Spleen (tissue), 11 donors: ENCODE results near the gene HIP1. TPM values are rescaled to one million over a fixed set of nuclear protein-coding genes. Genes with fewer than 3 reads are reported as not detected.
"Not testable (repeated sequence)": the region's sequence is repeated elsewhere in the genome, so short reads cannot be mapped to it uniquely, and the experiment has no call there.

Source experiments
- DNase-seq: peaks from one replicate; pipeline ENCODE4 v3.0.0-alpha.2; 2020
- H3K27ac ChIP-seq, 8 donors: fragments of 200-600 bp; sonication (generic) in 7 of 8; 1 replicate in 4 of 8; 2 replicates in 4 of 8; pipeline versions ENCODE4 v1.5.0 to v1.8.0; 2016 to 2021; ENCODE audit warnings: inconsistent platforms in 4 of 8, mild to moderate bottlenecking in 4 of 8, moderate library complexity in 1 of 8
- H3K27me3 ChIP-seq, 7 donors: fragments of 200-600 bp; sonication (generic) in 6 of 7; replicated peaks in 1 of 7; 1 replicate in 4 of 7; 2 replicates in 3 of 7; pipeline versions ENCODE4 v1.5.0 to v1.8.0; 2016 to 2021; ENCODE audit warnings: inconsistent platforms in 3 of 7, mild to moderate bottlenecking in 1 of 7
- H3K36me3 ChIP-seq, 6 donors: fragments of 200-600 bp; sonication (generic) in 5 of 6; 1 replicate in 4 of 6; 2 replicates in 2 of 6; pipeline versions ENCODE4 v1.5.0 to v1.8.0; 2016 to 2021; ENCODE audit warnings: inconsistent platforms in 2 of 6
- H3K4me1 ChIP-seq, 6 donors: fragments of 200-600 bp; sonication (generic) in 5 of 6; 1 replicate in 3 of 6; 2 replicates in 3 of 6; pipeline versions ENCODE4 v1.5.0 to v1.8.0; 2016 to 2021; ENCODE audit warnings: inconsistent platforms in 3 of 6
- H3K4me3 ChIP-seq, 8 donors: fragments of 200-600 bp; sonication (generic) in 7 of 8; 1 replicate in 4 of 8; 2 replicates in 4 of 8; pipeline versions ENCODE4 v1.5.0 to v1.8.0; 2016 to 2021; ENCODE audit warnings: inconsistent platforms in 4 of 8, mild to moderate bottlenecking in 4 of 8, moderate library complexity in 2 of 8
- H3K9me3 ChIP-seq, 8 donors: fragments of 200-600 bp; sonication (generic) in 7 of 8; 1 replicate in 4 of 8; 2 replicates in 4 of 8; pipeline versions ENCODE4 v1.5.0 to v1.8.0; 2016 to 2021; ENCODE audit warnings: inconsistent platforms in 4 of 8
- POLR2A ChIP-seq, 3 donors: fragments of 450-650 bp; IDR thresholded peaks; one replicate each; pipeline ENCODE4 v1.5.1; 2017; ENCODE audit warnings: antibody characterized with exemption in 3 of 3, mild to moderate bottlenecking in 1 of 3
- POLR2AphosphoS5 ChIP-seq, 3 donors: sonication (generic); formaldehyde crosslinking; IDR thresholded peaks; one replicate each; pipeline ENCODE4 v1.5.1; 2017; ENCODE audit warnings: antibody characterized with exemption in 3 of 3
- WGBS, 5 donors: extraction: QIAGEN DNeasy Blood & Tissue Kit in 3 of 5; methylation state at CpG; one replicate each; pipeline versions ENCODE4 v1.1.5 to v1.1.7; 2013 to 2018; 5-methylcytosine and 5-hydroxymethylcytosine counted together
- intact Hi-C: fragments of 100-400 bp; cut with DNase I; formaldehyde crosslinking; loops from one replicate; pipeline ENCODE4 v1.15.0; 2023; ENCODE audit warnings: low total_unique reads
- polyA plus RNA-seq, 3 donors: library from polyadenylated mRNA; stranded (reverse); fragments of 200-250 nt; gene quantifications; one replicate each; pipeline ENCODE4 v1.2.1, GENCODE V29; 2013
- total RNA-seq, 7 donors: library from RNA; depleted of rRNA in 3 of 7; stranded (reverse); fragments of >200 nt in 3 of 7; fragmentation: NEBNext Ultra II Directional in 4 of 7; extraction: Animal tissue kit (Norgen Biotek cat#: 25700) in 4 of 7; gene quantifications; one replicate each; pipeline versions ENCODE4 v1.1.0 to v1.2.1, GENCODE V29; 2016 to 2021
- TF ChIP-seq, protein P1 (sequence below), 11 experiments: fragments of 200-600 bp in 7 of 11; fragments of 450-650 bp in 4 of 11; sonication (generic) in 4 of 11; IDR thresholded peaks in 8 of 11; conservative IDR thresholded peaks in 3 of 11; 1 replicate in 7 of 11; 2 replicates in 4 of 11; pipeline versions ENCODE4 v1.4.0 to v1.8.0; 2016 to 2021; ENCODE audit warnings: antibody characterized with exemption in 11 of 11, inconsistent platforms in 4 of 11, mild to moderate bottlenecking in 1 of 11
- donor health status: healthy with polysubstance abuse.
- donor health status: DM: no; HTN: no; CAD: no; lungs with moderate emphysema.
- donor health status: DM: no; HTN: no; CAD: no.
- donor health status: Bipolar disorder and iron deficiency.
- donor health status: healthy.
- donor health status: DM: no; HTN: no; CAD: no.
- donor health status: DM: yes; HTN: yes; CAD: no.

HIP1 gene
- total and polyA plus RNA-seq, 10 donors: 3.4 to 52.6 (median 35.1) TPM

DNA sequence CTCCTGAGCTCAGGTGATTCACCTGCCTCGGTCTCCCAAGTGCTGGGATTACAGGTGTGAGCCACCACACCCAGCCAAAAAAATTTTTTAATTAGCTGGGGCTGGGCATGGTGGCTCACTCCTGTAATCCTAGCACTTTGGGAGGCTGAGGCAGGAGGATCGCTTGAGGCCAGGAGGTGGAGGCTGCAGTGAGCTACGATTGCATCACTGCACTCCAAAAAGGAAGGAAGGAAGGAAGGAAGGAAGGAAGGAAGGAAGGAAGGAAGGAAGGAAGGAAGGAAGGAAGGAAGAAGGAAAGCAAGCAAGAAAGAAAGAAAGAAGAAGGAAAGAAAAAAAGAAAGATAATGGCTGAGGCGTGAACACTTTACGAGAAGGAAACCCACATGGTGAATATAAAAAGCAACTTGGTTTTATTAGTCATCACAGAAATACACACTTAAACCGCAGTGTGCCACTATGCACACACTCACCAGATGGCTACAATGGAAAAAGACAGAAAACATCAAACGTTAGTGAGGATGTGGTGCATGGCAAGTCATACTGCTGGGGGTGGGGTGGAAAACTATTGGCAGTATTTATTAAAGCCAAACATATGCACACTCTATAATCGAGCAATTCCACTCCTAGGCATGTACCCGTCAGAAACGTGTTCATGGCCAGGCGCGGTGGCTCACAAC lies 37.7 kb upstream of the HIP1 start:
- Histone ChIP-seq H3K9me3 (no peaks in the 10 kb centered on the region), H3K27me3 (no peaks in the 10 kb centered on the region), H3K27ac (no peak overlapping the region), H3K36me3 (no peaks in the 10 kb centered on the region), H3K4me3 (no peak overlapping the region), H3K4me1 (peaks cover 0 to 7% (median 0%) of the 10 kb centered on the region in 6 donors)
- intact Hi-C loops: no loop called here
- WGBS, 5 donors: 49 to 61% (median 59%) methylated on average over 12 of the region's 12 CpGs
- no peak for TF ChIP-seq POLR2A (IDR thresholded peaks at IDR 0.05)
- TF ChIP-seq, protein P1, sequence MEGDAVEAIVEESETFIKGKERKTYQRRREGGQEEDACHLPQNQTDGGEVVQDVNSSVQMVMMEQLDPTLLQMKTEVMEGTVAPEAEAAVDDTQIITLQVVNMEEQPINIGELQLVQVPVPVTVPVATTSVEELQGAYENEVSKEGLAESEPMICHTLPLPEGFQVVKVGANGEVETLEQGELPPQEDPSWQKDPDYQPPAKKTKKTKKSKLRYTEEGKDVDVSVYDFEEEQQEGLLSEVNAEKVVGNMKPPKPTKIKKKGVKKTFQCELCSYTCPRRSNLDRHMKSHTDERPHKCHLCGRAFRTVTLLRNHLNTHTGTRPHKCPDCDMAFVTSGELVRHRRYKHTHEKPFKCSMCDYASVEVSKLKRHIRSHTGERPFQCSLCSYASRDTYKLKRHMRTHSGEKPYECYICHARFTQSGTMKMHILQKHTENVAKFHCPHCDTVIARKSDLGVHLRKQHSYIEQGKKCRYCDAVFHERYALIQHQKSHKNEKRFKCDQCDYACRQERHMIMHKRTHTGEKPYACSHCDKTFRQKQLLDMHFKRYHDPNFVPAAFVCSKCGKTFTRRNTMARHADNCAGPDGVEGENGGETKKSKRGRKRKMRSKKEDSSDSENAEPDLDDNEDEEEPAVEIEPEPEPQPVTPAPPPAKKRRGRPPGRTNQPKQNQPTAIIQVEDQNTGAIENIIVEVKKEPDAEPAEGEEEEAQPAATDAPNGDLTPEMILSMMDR (IDR thresholded peaks at IDR 0.05 in 8 of 11, conservative IDR thresholded peaks at IDR 0.05 in 3 of 11): no peak
- no peak for TF ChIP-seq POLR2AphosphoS5 (IDR thresholded peaks at IDR 0.05)
- no peak for DNase-seq

DNA sequence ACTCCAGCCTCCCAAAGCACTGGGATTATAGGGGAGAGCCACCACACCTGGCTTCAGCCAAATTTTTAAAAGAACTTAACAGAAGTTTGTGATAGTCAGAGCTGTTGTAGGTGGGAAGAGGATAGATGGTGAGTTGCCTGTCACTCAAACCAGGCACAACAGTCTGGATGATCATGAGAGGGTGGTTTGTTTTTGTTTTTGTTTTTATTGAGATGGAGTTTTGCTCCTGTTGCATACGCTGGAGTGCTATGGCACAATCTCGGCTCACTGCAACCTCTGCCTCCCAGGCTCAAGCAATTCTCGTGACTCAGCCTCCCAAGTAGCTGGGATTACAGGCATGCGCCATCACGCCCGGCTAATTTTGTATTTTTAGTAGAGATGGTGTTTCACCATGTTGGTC lies 35.2 kb upstream of the HIP1 start:
- intact Hi-C loops, H3K36me3 ChIP-seq, H3K27me3 ChIP-seq, H3K27ac ChIP-seq, DNase-seq, H3K4me3 ChIP-seq, H3K4me1 ChIP-seq, H3K9me3 ChIP-seq: not testable (repeated sequence)
- 85 to 98% (median 92%) methylated on average over 6 of the region's 6 CpGs for WGBS, 5 donors

DNA sequence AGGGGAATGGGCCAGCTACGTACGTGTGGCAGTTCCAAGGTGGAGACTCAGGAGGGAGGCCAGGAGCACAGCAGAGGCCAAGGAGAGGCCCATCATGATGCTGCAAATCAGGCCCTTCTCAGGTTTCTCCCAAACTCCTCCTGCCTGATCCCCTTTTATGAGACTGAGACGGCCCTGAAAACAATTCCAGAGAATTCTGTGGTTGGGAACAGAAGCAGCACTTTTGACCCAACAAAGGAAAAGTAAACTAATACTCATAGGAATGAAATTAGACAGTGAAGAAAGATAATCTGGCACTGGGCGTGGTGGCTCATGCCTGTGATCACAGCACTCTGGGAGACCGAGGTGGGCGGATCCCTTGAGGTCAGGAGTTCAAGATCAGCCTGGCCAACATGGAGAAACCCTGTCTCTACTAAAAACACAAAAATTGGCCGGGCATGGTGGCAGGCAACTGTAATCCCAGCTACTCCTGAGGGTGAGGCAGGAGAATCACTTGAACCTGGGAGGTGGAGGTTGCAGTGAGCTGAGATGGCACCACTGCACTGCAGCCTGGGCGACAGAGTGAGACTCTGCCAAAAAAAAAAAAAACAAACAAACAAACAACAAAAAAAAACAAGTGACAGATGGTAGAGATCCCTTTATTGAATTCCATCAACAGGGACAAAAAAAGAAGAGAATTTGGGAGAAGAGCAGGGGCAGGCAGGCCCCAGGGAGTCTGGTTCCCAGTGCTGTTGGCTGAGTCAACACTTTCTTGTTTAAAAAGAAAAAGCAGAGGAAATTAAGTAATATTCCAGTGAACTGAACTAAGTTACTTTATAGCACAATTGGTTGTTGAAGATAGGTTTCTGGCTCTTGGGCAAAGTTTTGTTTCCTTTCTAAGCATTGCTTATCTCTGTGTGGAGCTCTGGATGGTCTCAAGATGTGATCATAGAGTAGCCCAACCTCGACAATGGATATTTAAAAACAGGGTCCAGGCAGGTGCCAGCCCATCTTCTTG lies 33.6 kb upstream of the HIP1 start, which contains the start of gene CCL26:
TSS of gene CCL26 (minus strand) at position 131 of the 997 bp plus-strand sequence. CDS start at position 96, 35 bp downstream.
- TF ChIP-seq POLR2AphosphoS5 (IDR thresholded peaks at IDR 0.05) (no peak), POLR2A (IDR thresholded peaks at IDR 0.05) (no peak)
- TF ChIP-seq, protein P1 (IDR thresholded peaks at IDR 0.05 in 8 of 11, conservative IDR thresholded peaks at IDR 0.05 in 3 of 11): no peak
- no peak within 1 kb of the TSS for H3K4me3 ChIP-seq
- H3K36me3 ChIP-seq: no peaks in the 10 kb centered on the region
- no peaks in the 10 kb centered on the region for H3K9me3 ChIP-seq
- WGBS, 5 donors: 66 to 78% (median 75%) methylated on average over 7 to 9 of the region's 9 CpGs
- intact Hi-C loops: no loop called here
- H3K27me3 ChIP-seq: no peaks in the 10 kb centered on the region
- no peak for DNase-seq
- H3K27ac ChIP-seq: peak within 1 kb of the TSS in 3 of 8 donors; percentile 19 to 29 (median 28)
- H3K4me1 ChIP-seq: peaks cover 0 to 7% (median 0%) of the 10 kb centered on the region in 6 donors

DNA sequence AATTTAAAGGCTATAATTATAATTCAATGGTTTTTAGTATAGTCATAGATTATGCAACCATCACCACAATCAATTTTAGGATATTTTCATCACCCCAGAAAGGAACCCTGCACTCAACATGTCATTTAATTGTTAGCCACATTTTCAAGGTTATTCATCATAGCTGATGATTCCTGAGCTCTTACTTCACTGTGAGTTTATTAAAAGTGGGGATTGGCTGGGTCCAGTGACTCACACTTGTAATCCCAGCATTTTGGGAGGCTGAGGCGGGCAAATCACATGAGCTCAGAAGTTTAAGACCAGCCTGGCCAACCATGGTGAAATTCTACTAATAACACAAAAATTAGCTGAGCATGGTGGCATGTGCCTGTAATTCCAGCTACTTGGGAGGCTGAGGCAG lies 32.5 kb upstream of the HIP1 start:
- intact Hi-C loops: no loop called here
- H3K4me3 ChIP-seq: no peak overlapping the region
- peaks cover 0 to 3% (median 0%) of the 10 kb centered on the region in 6 donors for H3K4me1 ChIP-seq
- H3K27me3 ChIP-seq: no peaks in the 10 kb centered on the region
- TF ChIP-seq POLR2AphosphoS5 (IDR thresholded peaks at IDR 0.05) (no peak), POLR2A (IDR thresholded peaks at IDR 0.05) (no peak)
- TF ChIP-seq, protein P1 (IDR thresholded peaks at IDR 0.05 in 8 of 11, conservative IDR thresholded peaks at IDR 0.05 in 3 of 11): no peak
- WGBS, 5 donors: 88 to 100% (median 94%) methylated on average over 1 of the region's 1 CpG
- no peaks in the 10 kb centered on the region for H3K9me3 ChIP-seq
- H3K27ac ChIP-seq: no peak overlapping the region
- no peaks in the 10 kb centered on the region for H3K36me3 ChIP-seq
- no peak for DNase-seq
